GM23338 (cell line): Measurements from ENCODE around the gene GNB3. TPM values are rescaled to one million over a fixed set of nuclear protein-coding genes. Genes with fewer than 3 reads are reported as not detected.
A peak's percentile ranks its signal among the peaks of the same experiment; 100 is the strongest.

Experiments used
- ATAC-seq: fragments of 200-7000 bp; cut with Tn5 transposase; 3 replicates; pipeline ENCODE4 v1.9.1; 2020
- DNase-seq: peaks from one replicate; pipeline ENCODE4 v3.0.0-alpha.2; 2015; ENCODE audit warnings: low spot score
- H2AFZ ChIP-seq: fragments of 200-600 bp; sonication (generic); 2 replicates; pipeline ENCODE4 v1.8.0; 2016; ENCODE audit warnings: antibody characterized with exemption, mild to moderate bottlenecking, moderate library complexity
- H3F3A ChIP-seq: fragments of 200-600 bp; sonication (generic); replicated peaks from 2 replicates; pipeline ENCODE4 v1.8.0; 2017; ENCODE audit warnings: antibody characterized with exemption, mixed run types, low read depth
- H3K27ac ChIP-seq: fragments of 200-600 bp; sonication (generic); 2 replicates; pipeline ENCODE4 v1.6.1; 2016; ENCODE audit warnings: low read depth
- H3K27me3 ChIP-seq: fragments of 200-600 bp; sonication (generic); 2 replicates; pipeline ENCODE4 v1.8.0; 2016; ENCODE audit warnings: mild to moderate bottlenecking, mixed run types, moderate library complexity; ENCODE audit not compliant: insufficient read depth
- H3K36me3 ChIP-seq: fragments of 200-600 bp; sonication (generic); 2 replicates; pipeline ENCODE4 v1.8.0; 2016; ENCODE audit warnings: mild to moderate bottlenecking; ENCODE audit not compliant: insufficient read depth
- H3K4me1 ChIP-seq: fragments of 200-600 bp; sonication (generic); 2 replicates; pipeline ENCODE4 v1.8.0; 2016; ENCODE audit warnings: mild to moderate bottlenecking, moderate library complexity; ENCODE audit not compliant: insufficient read depth
- H3K4me2 ChIP-seq: fragments of 200-600 bp; sonication (generic); 2 replicates; pipeline ENCODE4 v1.7.1; 2017; ENCODE audit warnings: mixed run types
- H3K4me3 ChIP-seq: fragments of 200-600 bp; sonication (generic); 2 replicates; pipeline ENCODE4 v1.6.1; 2016; ENCODE audit warnings: mixed run types
- H3K79me2 ChIP-seq: fragments of 200-600 bp; sonication (generic); replicated peaks from 2 replicates; pipeline ENCODE4 v1.8.0; 2017; ENCODE audit warnings: mild to moderate bottlenecking; ENCODE audit not compliant: insufficient read depth
- H3K9me2 ChIP-seq: fragments of 200-600 bp; sonication (generic); 2 replicates; pipeline ENCODE4 v1.8.0; 2017; ENCODE audit not compliant: insufficient read depth
- H4K20me1 ChIP-seq: fragments of 200-600 bp; sonication (generic); replicated peaks from 2 replicates; pipeline ENCODE4 v1.8.0; 2017; ENCODE audit warnings: mild to moderate bottlenecking; ENCODE audit not compliant: insufficient read depth
- H3K27ac Mint-ChIP-seq: 2 replicates; pipeline ENCODE4 v1.8.0; 2020; ENCODE audit warnings: inconsistent platforms, mild to moderate bottlenecking, moderate library complexity, mixed read lengths
- H3K27me3 Mint-ChIP-seq: 3 replicates; pipeline ENCODE4 v1.8.0; 2022; ENCODE audit warnings: low read depth, mild to moderate bottlenecking, moderate library complexity, mixed read lengths, inconsistent platforms; ENCODE audit not compliant: insufficient read depth, poor library complexity
- H3K36me3 Mint-ChIP-seq: 3 replicates; pipeline ENCODE4 v1.8.0; 2021; ENCODE audit warnings: low read depth, mild to moderate bottlenecking, inconsistent platforms, moderate library complexity, mixed read lengths
- H3K4me1 Mint-ChIP-seq: 3 replicates; pipeline ENCODE4 v1.8.0; 2020; ENCODE audit warnings: mild to moderate bottlenecking, inconsistent platforms, mixed read lengths
- H3K4me3 Mint-ChIP-seq: 3 replicates; pipeline ENCODE4 v1.8.0; 2021; ENCODE audit warnings: moderate library complexity, mild to moderate bottlenecking, inconsistent platforms, mixed read lengths
- H3K9me3 Mint-ChIP-seq: 3 replicates; pipeline ENCODE4 v1.8.0; 2020; ENCODE audit warnings: moderate library complexity, mild to moderate bottlenecking, inconsistent platforms, mixed read lengths
- CREB1 ChIP-seq: fragments of 250-450 bp; sonication (Bioruptor Pico); IDR thresholded peaks from 2 replicates; pipeline ENCODE4 v1.5.0; 2020; ENCODE audit warnings: low read depth, mild to moderate bottlenecking, moderate library complexity
- JUNB ChIP-seq: IDR thresholded peaks from one replicate; pipeline ENCODE4 v1.6.1; 2016; ENCODE audit warnings: antibody characterized with exemption; ENCODE audit not compliant: unreplicated experiment
- POLR2AphosphoS5 ChIP-seq: IDR thresholded peaks from 2 replicates; pipeline ENCODE4 v1.6.1; 2016; ENCODE audit warnings: antibody characterized with exemption, low read depth
- ZNF114 ChIP-seq: fragments of 250-450 bp; sonication (Bioruptor Pico); IDR thresholded peaks from 2 replicates; pipeline ENCODE4 v1.5.0; 2020; ENCODE audit warnings: mild to moderate bottlenecking, moderate library complexity
- ZNF331 ChIP-seq: fragments of 250-450 bp; sonication (Bioruptor Pico); IDR thresholded peaks from 2 replicates; pipeline ENCODE4 v1.5.0; 2020; ENCODE audit warnings: low read depth, mild to moderate bottlenecking, moderate library complexity
- polyA plus RNA-seq: library from polyadenylated mRNA; unstranded; fragments of >200 nt; fragmentation: Nextera tagmentation; extraction: Ambion mirVana; gene quantifications from 2 replicates; pipeline ENCODE4 v1.2.1, GENCODE V29; 2016
- total RNA-seq: library from RNA; depleted of rRNA; stranded (reverse); fragments of >200 nt; shearing (Covaris generic); gene quantifications from 2 replicates; pipeline ENCODE4 v1.2.3, GENCODE V29; 2014
- TF ChIP-seq, protein P1 (sequence below): IDR thresholded peaks from 2 replicates; pipeline ENCODE4 v1.6.1; 2016; ENCODE audit warnings: antibody characterized with exemption
- TF ChIP-seq, protein P2 (sequence below): fragments of 250-450 bp; sonication (Bioruptor Pico); IDR thresholded peaks from 2 replicates; pipeline ENCODE4 v1.5.0; 2020; ENCODE audit warnings: mild to moderate bottlenecking, moderate library complexity
- TF ChIP-seq, protein P3 (sequence below): IDR thresholded peaks from one replicate; pipeline ENCODE4 v1.6.1; 2018; ENCODE audit warnings: antibody characterized with exemption; ENCODE audit not compliant: unreplicated experiment

Gene GNB3
- total and polyA plus RNA-seq, 2 experiments from 2014 or later: 5.4 to 8.2 TPM

DNA sequence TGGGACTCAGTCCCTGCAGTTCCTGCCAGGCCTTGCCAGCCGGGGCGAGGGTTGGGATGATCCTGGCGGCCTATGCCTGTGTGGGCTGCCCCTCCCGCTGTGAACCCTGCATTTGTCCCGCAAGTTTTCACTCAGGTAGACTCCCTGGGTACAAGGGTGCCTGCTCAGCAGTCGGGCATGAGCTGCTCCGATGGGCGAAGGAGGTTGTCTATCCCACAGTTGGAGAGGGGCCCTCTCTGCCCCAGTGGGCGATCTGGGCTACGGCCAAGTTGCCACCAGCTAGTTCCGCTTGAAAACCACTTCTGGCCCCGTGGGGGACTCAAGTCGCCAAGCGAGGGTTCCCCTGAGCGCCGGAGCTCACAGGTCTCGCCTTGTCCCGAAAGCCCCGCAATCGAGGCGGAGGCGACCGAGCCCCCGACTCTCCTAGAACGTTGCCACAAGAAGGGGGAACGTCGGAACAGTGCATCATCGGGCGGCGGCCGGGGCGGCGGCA, 26.2 kb downstream of the GNB3 start:
- peaks cover 54% of the 10 kb centered on the region for H3F3A ChIP-seq
- H3K4me1 ChIP-seq: peaks cover 48% of the 10 kb centered on the region
- H3K4me1 Mint-ChIP-seq: peaks cover 50% of the 10 kb centered on the region
- peaks cover 26% of the 10 kb centered on the region for H3K79me2 ChIP-seq
- H3K4me2 ChIP-seq: peak overlapping the region; percentile 100
- H3K9me3 Mint-ChIP-seq: no peaks in the 10 kb centered on the region; the same call in 2 of the 3 replicates
- DNase-seq (no peak), ATAC-seq (peak; percentile 5)
- H3K4me3 ChIP-seq: peak overlapping the region; percentile 97
- no peaks in the 10 kb centered on the region for H3K9me2 ChIP-seq
- peaks cover 23% of the 10 kb centered on the region for H3K36me3 ChIP-seq
- 0 out of 2 replicates have a peak overlapping the region, but pooled peaks have one; percentile 74 for H3K27ac Mint-ChIP-seq
- TF ChIP-seq ZNF331 (no peak), POLR2AphosphoS5 (no peak), JUNB (no peak), ZNF114 (CRISPR knock-in tag) (no peak)
- H3K27ac ChIP-seq: peak overlapping the region; percentile 83; the same call in 1 of the 2 replicates
- peaks cover 43% of the 10 kb centered on the region for H3K27me3 Mint-ChIP-seq
- no peaks in the 10 kb centered on the region for H3K27me3 ChIP-seq
- H4K20me1 ChIP-seq: peaks cover 31% of the 10 kb centered on the region
- H2AFZ ChIP-seq: peak overlapping the region; percentile 83; the same call in 1 of the 2 replicates
- peaks cover 78% of the 10 kb centered on the region for H3K36me3 Mint-ChIP-seq
- peak overlapping the region; percentile 94 for H3K4me3 Mint-ChIP-seq

DNA sequence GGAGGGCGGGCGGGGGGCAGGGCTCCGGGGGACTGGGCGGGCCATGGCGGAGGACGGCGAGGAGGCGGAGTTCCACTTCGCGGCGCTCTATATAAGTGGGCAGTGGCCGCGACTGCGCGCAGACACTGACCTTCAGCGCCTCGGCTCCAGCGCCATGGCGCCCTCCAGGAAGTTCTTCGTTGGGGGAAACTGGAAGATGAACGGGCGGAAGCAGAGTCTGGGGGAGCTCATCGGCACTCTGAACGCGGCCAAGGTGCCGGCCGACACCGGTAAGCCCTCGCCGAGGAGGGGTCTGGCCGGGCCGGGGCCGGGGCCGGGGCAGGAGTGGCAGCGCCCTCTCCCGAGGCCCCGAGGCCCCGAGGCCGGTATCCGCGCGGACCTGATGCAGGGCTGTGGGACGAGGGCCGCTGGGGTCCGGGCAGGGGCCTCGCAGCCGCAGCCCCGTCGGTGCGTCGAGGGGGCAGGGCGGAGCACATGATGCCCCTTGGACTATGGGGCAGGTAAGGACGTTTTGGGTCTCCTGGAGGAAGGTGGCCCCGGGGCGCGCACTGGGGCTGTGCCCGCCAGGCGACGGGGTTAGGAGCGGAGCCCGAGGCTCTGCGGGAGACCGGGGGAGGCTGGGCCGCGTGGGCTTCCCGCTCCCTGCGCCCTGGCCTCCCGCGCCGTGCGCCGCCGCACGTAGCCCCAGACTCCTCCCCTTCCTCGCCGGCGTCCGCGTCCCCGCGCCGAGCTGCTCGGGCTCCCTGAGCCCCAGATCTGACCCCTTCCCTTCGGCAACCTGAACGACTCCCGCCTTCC, 26.9 kb downstream of the GNB3 start, which contains the start of gene TPI1:
Gene TPI1 (plus strand): TSS at position 119 of the 798 bp plus-strand sequence. CDS start 36 bp downstream, at position 155.
- Histone ChIP-seq H2AFZ (peak within 1 kb of the TSS; percentile 83; the same call in 1 of the 2 replicates), H3K36me3 (peaks cover 22% of the 10 kb centered on the region), H3K9me2 (no peaks in the 10 kb centered on the region), H3K4me2 (peak within 1 kb of the TSS; percentile 100), H3K27ac (peak within 1 kb of the TSS; percentile 85), H3K4me1 (peaks cover 50% of the 10 kb centered on the region), H4K20me1 (peaks cover 32% of the 10 kb centered on the region), H3K27me3 (no peaks in the 10 kb centered on the region), H3K4me3 (peak within 1 kb of the TSS; percentile 97), H3F3A (peaks cover 58% of the 10 kb centered on the region), H3K79me2 (peaks cover 26% of the 10 kb centered on the region)
- TF ChIP-seq, protein P1, sequence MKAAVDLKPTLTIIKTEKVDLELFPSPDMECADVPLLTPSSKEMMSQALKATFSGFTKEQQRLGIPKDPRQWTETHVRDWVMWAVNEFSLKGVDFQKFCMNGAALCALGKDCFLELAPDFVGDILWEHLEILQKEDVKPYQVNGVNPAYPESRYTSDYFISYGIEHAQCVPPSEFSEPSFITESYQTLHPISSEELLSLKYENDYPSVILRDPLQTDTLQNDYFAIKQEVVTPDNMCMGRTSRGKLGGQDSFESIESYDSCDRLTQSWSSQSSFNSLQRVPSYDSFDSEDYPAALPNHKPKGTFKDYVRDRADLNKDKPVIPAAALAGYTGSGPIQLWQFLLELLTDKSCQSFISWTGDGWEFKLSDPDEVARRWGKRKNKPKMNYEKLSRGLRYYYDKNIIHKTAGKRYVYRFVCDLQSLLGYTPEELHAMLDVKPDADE: no peak
- TF ChIP-seq POLR2AphosphoS5 (peak; percentile 98), CREB1 (CRISPR knock-in tag) (0 out of 2 replicates have a peak, but pooled peaks have one; percentile 22)
- TF ChIP-seq, protein P2, sequence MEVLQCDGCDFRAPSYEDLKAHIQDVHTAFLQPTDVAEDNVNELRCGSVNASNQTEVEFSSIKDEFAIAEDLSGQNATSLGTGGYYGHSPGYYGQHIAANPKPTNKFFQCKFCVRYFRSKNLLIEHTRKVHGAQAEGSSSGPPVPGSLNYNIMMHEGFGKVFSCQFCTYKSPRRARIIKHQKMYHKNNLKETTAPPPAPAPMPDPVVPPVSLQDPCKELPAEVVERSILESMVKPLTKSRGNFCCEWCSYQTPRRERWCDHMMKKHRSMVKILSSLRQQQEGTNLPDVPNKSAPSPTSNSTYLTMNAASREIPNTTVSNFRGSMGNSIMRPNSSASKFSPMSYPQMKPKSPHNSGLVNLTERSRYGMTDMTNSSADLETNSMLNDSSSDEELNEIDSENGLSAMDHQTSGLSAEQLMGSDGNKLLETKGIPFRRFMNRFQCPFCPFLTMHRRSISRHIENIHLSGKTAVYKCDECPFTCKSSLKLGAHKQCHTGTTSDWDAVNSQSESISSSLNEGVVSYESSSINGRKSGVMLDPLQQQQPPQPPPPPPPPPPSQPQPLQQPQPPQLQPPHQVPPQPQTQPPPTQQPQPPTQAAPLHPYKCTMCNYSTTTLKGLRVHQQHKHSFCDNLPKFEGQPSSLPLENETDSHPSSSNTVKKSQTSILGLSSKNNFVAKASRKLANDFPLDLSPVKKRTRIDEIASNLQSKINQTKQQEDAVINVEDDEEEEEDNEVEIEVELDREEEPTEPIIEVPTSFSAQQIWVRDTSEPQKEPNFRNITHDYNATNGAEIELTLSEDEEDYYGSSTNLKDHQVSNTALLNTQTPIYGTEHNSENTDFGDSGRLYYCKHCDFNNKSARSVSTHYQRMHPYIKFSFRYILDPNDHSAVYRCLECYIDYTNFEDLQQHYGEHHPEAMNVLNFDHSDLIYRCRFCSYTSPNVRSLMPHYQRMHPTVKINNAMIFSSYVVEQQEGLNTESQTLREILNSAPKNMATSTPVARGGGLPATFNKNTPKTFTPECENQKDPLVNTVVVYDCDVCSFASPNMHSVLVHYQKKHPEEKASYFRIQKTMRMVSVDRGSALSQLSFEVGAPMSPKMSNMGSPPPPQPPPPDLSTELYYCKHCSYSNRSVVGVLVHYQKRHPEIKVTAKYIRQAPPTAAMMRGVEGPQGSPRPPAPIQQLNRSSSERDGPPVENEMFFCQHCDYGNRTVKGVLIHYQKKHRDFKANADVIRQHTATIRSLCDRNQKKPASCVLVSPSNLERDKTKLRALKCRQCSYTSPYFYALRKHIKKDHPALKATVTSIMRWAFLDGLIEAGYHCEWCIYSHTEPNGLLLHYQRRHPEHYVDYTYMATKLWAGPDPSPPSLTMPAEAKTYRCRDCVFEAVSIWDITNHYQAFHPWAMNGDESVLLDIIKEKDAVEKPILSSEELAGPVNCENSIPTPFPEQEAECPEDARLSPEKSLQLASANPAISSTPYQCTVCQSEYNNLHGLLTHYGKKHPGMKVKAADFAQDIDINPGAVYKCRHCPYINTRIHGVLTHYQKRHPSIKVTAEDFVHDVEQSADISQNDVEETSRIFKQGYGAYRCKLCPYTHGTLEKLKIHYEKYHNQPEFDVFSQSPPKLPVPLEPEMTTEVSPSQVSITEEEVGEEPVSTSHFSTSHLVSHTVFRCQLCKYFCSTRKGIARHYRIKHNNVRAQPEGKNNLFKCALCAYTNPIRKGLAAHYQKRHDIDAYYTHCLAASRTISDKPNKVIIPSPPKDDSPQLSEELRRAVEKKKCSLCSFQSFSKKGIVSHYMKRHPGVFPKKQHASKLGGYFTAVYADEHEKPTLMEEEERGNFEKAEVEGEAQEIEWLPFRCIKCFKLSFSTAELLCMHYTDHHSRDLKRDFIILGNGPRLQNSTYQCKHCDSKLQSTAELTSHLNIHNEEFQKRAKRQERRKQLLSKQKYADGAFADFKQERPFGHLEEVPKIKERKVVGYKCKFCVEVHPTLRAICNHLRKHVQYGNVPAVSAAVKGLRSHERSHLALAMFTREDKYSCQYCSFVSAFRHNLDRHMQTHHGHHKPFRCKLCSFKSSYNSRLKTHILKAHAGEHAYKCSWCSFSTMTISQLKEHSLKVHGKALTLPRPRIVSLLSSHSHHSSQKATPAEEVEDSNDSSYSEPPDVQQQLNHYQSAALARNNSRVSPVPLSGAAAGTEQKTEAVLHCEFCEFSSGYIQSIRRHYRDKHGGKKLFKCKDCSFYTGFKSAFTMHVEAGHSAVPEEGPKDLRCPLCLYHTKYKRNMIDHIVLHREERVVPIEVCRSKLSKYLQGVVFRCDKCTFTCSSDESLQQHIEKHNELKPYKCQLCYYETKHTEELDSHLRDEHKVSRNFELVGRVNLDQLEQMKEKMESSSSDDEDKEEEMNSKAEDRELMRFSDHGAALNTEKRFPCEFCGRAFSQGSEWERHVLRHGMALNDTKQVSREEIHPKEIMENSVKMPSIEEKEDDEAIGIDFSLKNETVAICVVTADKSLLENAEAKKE (CRISPR knock-in tag): no peak
- TF ChIP-seq, protein P3, sequence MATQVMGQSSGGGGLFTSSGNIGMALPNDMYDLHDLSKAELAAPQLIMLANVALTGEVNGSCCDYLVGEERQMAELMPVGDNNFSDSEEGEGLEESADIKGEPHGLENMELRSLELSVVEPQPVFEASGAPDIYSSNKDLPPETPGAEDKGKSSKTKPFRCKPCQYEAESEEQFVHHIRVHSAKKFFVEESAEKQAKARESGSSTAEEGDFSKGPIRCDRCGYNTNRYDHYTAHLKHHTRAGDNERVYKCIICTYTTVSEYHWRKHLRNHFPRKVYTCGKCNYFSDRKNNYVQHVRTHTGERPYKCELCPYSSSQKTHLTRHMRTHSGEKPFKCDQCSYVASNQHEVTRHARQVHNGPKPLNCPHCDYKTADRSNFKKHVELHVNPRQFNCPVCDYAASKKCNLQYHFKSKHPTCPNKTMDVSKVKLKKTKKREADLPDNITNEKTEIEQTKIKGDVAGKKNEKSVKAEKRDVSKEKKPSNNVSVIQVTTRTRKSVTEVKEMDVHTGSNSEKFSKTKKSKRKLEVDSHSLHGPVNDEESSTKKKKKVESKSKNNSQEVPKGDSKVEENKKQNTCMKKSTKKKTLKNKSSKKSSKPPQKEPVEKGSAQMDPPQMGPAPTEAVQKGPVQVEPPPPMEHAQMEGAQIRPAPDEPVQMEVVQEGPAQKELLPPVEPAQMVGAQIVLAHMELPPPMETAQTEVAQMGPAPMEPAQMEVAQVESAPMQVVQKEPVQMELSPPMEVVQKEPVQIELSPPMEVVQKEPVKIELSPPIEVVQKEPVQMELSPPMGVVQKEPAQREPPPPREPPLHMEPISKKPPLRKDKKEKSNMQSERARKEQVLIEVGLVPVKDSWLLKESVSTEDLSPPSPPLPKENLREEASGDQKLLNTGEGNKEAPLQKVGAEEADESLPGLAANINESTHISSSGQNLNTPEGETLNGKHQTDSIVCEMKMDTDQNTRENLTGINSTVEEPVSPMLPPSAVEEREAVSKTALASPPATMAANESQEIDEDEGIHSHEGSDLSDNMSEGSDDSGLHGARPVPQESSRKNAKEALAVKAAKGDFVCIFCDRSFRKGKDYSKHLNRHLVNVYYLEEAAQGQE: peak; percentile 5
- ATAC-seq (peak; percentile 47), DNase-seq (peak; percentile 85)
- Mint-ChIP-seq H3K4me1 (peaks cover 54% of the 10 kb centered on the region), H3K27me3 (peaks cover 49% of the 10 kb centered on the region), H3K36me3 (peaks cover 75% of the 10 kb centered on the region), H3K4me3 (peak within 1 kb of the TSS; percentile 94), H3K9me3 (no peaks in the 10 kb centered on the region; the same call in 1 of the 3 replicates), H3K27ac (peak within 1 kb of the TSS; percentile 95)
